Smooth muscle cell (in vitro differentiated cells): ENCODE results near the gene RFT1. TPM values are rescaled to one million over a fixed set of nuclear protein-coding genes. Genes with fewer than 3 reads are reported as not detected.

Experiments used
- DNase-seq: peaks from one replicate; lab custom pipeline; 2025; ENCODE audit not compliant: unreplicated experiment; lab: John Stamatoyannopoulos, UW
- H2AFZ ChIP-seq: fragments of 200-600 bp; sonication (generic); 2 replicates; pipeline ENCODE4 v1.6.0; 2016; ENCODE audit warnings: antibody characterized with exemption, low read depth, mild to moderate bottlenecking
- H3F3A ChIP-seq: fragments of 200-600 bp; sonication (generic); 2 replicates; pipeline ENCODE4 v1.6.0; 2017; ENCODE audit warnings: antibody characterized with exemption, low read depth
- H3K27ac ChIP-seq: fragments of 200-600 bp; sonication (generic); 2 replicates; pipeline ENCODE4 v1.5.1; 2016; ENCODE audit warnings: low read depth, mild to moderate bottlenecking
- H3K27me3 ChIP-seq: fragments of 200-600 bp; sonication (generic); 2 replicates; pipeline ENCODE4 v1.6.1; 2016; ENCODE audit warnings: low read depth, mild to moderate bottlenecking
- H3K36me3 ChIP-seq: fragments of 200-600 bp; sonication (generic); 2 replicates; pipeline ENCODE4 v1.5.1; 2016; ENCODE audit warnings: low read depth
- H3K4me1 ChIP-seq: fragments of 200-600 bp; sonication (generic); 2 replicates; pipeline ENCODE4 v1.5.1; 2016; ENCODE audit warnings: low read depth
- H3K4me2 ChIP-seq: fragments of 200-600 bp; sonication (generic); 2 replicates; pipeline ENCODE4 v1.6.0; 2016; ENCODE audit warnings: mild to moderate bottlenecking
- H3K4me3 ChIP-seq: fragments of 200-600 bp; sonication (generic); 2 replicates; pipeline ENCODE4 v1.5.1; 2016; ENCODE audit warnings: mild to moderate bottlenecking
- H3K79me2 ChIP-seq: fragments of 200-600 bp; sonication (generic); 2 replicates; pipeline ENCODE4 v1.6.0; 2016; ENCODE audit warnings: low read depth, mild to moderate bottlenecking
- H3K9ac ChIP-seq: fragments of 200-600 bp; sonication (generic); 2 replicates; pipeline ENCODE4 v1.6.0; 2016; ENCODE audit warnings: low read depth
- H3K9me3 ChIP-seq: fragments of 200-600 bp; sonication (generic); replicated peaks from 2 replicates; pipeline ENCODE4 v1.5.1; 2016; ENCODE audit warnings: low read depth
- H4K20me1 ChIP-seq: fragments of 200-600 bp; sonication (generic); 2 replicates; pipeline ENCODE4 v1.6.0; 2016; ENCODE audit warnings: low read depth
- WGBS: methylation state at CpG from one replicate; pipeline ENCODE4 v1.1.7; 2016; ENCODE audit warnings: low lambda C conversion rate; 5-methylcytosine and 5-hydroxymethylcytosine counted together
- polyA plus RNA-seq: library from polyadenylated mRNA; unstranded; fragments of >200 nt; fragmentation: Nextera tagmentation; extraction: Ambion mirVana; gene quantifications from 2 replicates; pipeline ENCODE4 v1.2.1, GENCODE V29; 2016
- total RNA-seq: library from RNA; depleted of rRNA; stranded (reverse); fragments of >200 nt; gene quantifications from 2 replicates; pipeline ENCODE4 v1.2.3, GENCODE V29; 2014
- TF ChIP-seq, protein P1 (sequence below): fragments of 200-600 bp; sonication (generic); IDR thresholded peaks from 2 replicates; pipeline ENCODE4 v1.5.1; 2017; ENCODE audit warnings: borderline replicate concordance, mild to moderate bottlenecking, antibody characterized with exemption; ENCODE audit not compliant: insufficient read depth, poor library complexity, severe bottlenecking

RFT1 gene
- total and polyA plus RNA-seq, 2 experiments from 2014 or later = 13.3 to 25.7 TPM

GRCh38 chr3:53074366-53074696 is 55.9 kb downstream of the RFT1 start:
- Histone ChIP-seq H3F3A (no peaks in the 10 kb centered on the region), H3K27me3 (no peaks in the 10 kb centered on the region)
- 100% methylated on average over 1 of the region's 1 CpG for WGBS

GRCh38 chr3:53073553-53074365 is 56.5 kb downstream of the RFT1 start:
- Histone ChIP-seq H2AFZ (peak overlapping the region; percentile 92), H4K20me1 (no peaks in the 10 kb centered on the region), H3K27ac (no peak overlapping the region), H3K27me3 (no peaks in the 10 kb centered on the region), H3K4me1 (peaks cover 7% of the 10 kb centered on the region), H3K79me2 (no peaks in the 10 kb centered on the region), H3K4me2 (peak overlapping the region; percentile 92), H3K9me3 (no peaks in the 10 kb centered on the region), H3K4me3 (no peak overlapping the region), H3K9ac (no peak overlapping the region), H3K36me3 (no peaks in the 10 kb centered on the region), H3F3A (no peaks in the 10 kb centered on the region)
- TF ChIP-seq, protein P1, sequence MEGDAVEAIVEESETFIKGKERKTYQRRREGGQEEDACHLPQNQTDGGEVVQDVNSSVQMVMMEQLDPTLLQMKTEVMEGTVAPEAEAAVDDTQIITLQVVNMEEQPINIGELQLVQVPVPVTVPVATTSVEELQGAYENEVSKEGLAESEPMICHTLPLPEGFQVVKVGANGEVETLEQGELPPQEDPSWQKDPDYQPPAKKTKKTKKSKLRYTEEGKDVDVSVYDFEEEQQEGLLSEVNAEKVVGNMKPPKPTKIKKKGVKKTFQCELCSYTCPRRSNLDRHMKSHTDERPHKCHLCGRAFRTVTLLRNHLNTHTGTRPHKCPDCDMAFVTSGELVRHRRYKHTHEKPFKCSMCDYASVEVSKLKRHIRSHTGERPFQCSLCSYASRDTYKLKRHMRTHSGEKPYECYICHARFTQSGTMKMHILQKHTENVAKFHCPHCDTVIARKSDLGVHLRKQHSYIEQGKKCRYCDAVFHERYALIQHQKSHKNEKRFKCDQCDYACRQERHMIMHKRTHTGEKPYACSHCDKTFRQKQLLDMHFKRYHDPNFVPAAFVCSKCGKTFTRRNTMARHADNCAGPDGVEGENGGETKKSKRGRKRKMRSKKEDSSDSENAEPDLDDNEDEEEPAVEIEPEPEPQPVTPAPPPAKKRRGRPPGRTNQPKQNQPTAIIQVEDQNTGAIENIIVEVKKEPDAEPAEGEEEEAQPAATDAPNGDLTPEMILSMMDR = no peak
- WGBS = 81% methylated on average over 17 of the region's 17 CpGs
- DNase-seq = no peak

More at GRCh38 chr3:53074366-53074696, 55.9 kb downstream of the RFT1 start:
- H4K20me1 ChIP-seq = no peaks in the 10 kb centered on the region
- no peak overlapping the region for H3K4me3 ChIP-seq
- no peak overlapping the region for H3K27ac ChIP-seq
- peaks cover 7% of the 10 kb centered on the region for H3K4me1 ChIP-seq
- TF ChIP-seq, protein P1 = no peak
- H3K9me3 ChIP-seq = no peaks in the 10 kb centered on the region
- H3K79me2 ChIP-seq = no peaks in the 10 kb centered on the region
- H3K36me3 ChIP-seq = no peaks in the 10 kb centered on the region
- no peak overlapping the region for H3K4me2 ChIP-seq
- H3K9ac ChIP-seq = no peak overlapping the region
- H2AFZ ChIP-seq = no peak overlapping the region
- DNase-seq = no peak

DNA sequence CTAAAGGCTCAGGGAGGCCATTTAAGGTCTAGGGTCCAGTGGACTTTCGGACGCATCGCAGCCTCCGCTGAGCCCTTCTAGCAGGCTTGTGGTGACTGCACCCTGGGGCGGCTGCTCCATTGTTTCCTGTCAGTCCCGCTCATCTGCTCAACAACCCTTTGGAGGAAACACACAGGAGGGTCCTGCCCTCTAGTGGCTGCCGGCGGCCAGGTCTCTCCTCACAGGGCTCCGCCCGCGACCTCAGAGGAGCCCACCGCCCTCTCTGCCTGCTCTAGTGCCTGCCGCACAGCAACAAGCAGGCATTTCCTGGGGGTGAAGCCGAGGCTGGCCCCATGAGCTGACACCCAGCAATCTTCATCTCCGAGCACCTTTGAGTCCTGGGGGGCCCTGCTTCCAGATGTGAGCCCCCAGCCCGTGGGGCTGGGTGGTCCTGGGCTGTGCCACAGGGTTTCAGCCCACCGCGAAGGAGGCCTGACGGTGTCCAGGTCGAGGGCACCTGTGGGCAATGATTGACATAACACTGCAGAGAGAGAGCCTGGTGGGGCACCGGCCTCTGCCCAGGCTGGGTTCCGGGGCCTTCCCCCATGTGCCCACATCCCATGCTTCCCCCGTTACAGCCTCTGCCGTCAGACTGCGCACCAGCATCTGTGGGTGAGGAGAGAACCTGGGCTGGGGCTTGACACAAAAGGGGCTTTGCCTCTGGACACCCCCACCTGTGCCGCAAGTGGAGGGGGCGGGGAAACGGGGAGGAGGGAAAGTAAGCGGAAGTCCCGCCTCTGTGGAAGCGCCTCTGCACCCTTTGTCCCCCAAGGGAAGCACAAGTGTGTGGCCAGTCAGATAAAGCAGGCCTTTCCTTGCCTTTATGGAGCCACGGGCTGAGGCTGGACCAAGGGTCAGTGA is 57.3 kb downstream of the RFT1 start:
- TF ChIP-seq, protein P1 = peak; percentile 88
- Histone ChIP-seq H3K36me3 (no peaks in the 10 kb centered on the region), H3K27me3 (no peaks in the 10 kb centered on the region), H3K27ac (no peak overlapping the region), H3K4me2 (peak overlapping the region; percentile 92), H3F3A (no peaks in the 10 kb centered on the region), H4K20me1 (no peaks in the 10 kb centered on the region), H3K4me1 (peaks cover 7% of the 10 kb centered on the region), H3K9ac (no peak overlapping the region), H2AFZ (peak overlapping the region; percentile 92), H3K4me3 (peak overlapping the region; percentile 49), H3K79me2 (no peaks in the 10 kb centered on the region), H3K9me3 (no peaks in the 10 kb centered on the region)
- peak; percentile 15 for DNase-seq
- 21% methylated on average over 28 of the region's 32 CpGs for WGBS
